CD8-positive, alpha-beta memory T cell (primary cell): ENCODE results near the gene SKAP1. TPM values are rescaled to one million over a fixed set of nuclear protein-coding genes. Genes with fewer than 3 reads are reported as not detected.
"Not testable (repeated sequence)": the region's sequence is repeated elsewhere in the genome, so short reads cannot be mapped to it uniquely, and the experiment has no call there.

Experiments
- CTCF ChIA-PET: fragments of 350-600 bp; sonication (Branson Sonifier 250); formaldehyde crosslinking; loops from one replicate; lab custom pipeline; 2021; ENCODE audit warnings: antibody characterized with exemption; lab: Charles Lee
- POLR2A ChIA-PET: fragments of 350-600 bp; sonication (Branson Sonifier 250); formaldehyde crosslinking; loops from one replicate; lab custom pipeline; 2021; ENCODE audit warnings: antibody characterized with exemption; lab: Charles Lee
- DNase-seq, 5 donors: peaks; one replicate each; pipeline versions ENCODE4 v3.0.0 to v3.0.0-alpha.2; 2020 to 2022; ENCODE audit warnings: mixed read lengths in 1 of 5
- H3K27ac ChIP-seq: one replicate; pipeline ENCODE4 v1.7.0; 2013; ENCODE audit warnings: low read depth, mild to moderate bottlenecking, low read length, moderate library complexity
- H3K27me3 ChIP-seq: 2 replicates; pipeline ENCODE4 v1.7.0; 2013; ENCODE audit warnings: low read length, mild to moderate bottlenecking; ENCODE audit not compliant: insufficient read depth, poor library complexity, severe bottlenecking
- H3K36me3 ChIP-seq: 2 replicates; pipeline ENCODE4 v1.7.0; 2013; ENCODE audit warnings: mild to moderate bottlenecking, low read length, moderate library complexity; ENCODE audit not compliant: insufficient read depth
- H3K4me1 ChIP-seq: 2 replicates; pipeline ENCODE4 v1.7.0; 2013; ENCODE audit warnings: mild to moderate bottlenecking, low read length, moderate library complexity; ENCODE audit not compliant: insufficient read depth
- H3K4me3 ChIP-seq: 2 replicates; pipeline ENCODE4 v1.7.0; 2013; ENCODE audit warnings: mild to moderate bottlenecking, low read length
- H3K9me3 ChIP-seq: 2 replicates; pipeline ENCODE4 v1.7.0; 2013; ENCODE audit warnings: mild to moderate bottlenecking, low read length
- H3K27ac Mint-ChIP-seq, 8 donors: one replicate each; pipeline ENCODE4 v1.8.0; 2020 to 2021; ENCODE audit warnings: mixed read lengths in 8 of 8, mild to moderate bottlenecking in 6 of 8, inconsistent platforms in 3 of 8, moderate library complexity in 3 of 8
- H3K27me3 Mint-ChIP-seq, 2 donors: one replicate each; pipeline ENCODE4 v1.8.0; 2020 to 2021; ENCODE audit warnings: mixed read lengths in 2 of 2, mild to moderate bottlenecking in 1 of 2, moderate library complexity in 1 of 2
- H3K36me3 Mint-ChIP-seq, 3 donors: one replicate each; pipeline ENCODE4 v1.8.0; 2020 to 2021; ENCODE audit warnings: mixed read lengths in 3 of 3, inconsistent platforms in 1 of 3, mild to moderate bottlenecking in 1 of 3
- H3K4me1 Mint-ChIP-seq, 3 donors: one replicate each; pipeline ENCODE4 v1.8.0; 2020 to 2021; ENCODE audit warnings: mixed read lengths in 3 of 3, inconsistent platforms in 1 of 3, mild to moderate bottlenecking in 1 of 3
- H3K4me3 Mint-ChIP-seq, 7 donors: one replicate each; pipeline ENCODE4 v1.8.0; 2020 to 2021; ENCODE audit warnings: mixed read lengths in 7 of 7, mild to moderate bottlenecking in 6 of 7, moderate library complexity in 4 of 7, inconsistent platforms in 2 of 7
- H3K9me3 Mint-ChIP-seq, 5 donors: one replicate each; pipeline ENCODE4 v1.8.0; 2020 to 2022; ENCODE audit warnings: mixed read lengths in 5 of 5, mild to moderate bottlenecking in 3 of 5, moderate library complexity in 2 of 5, inconsistent platforms in 1 of 5
- polyA plus RNA-seq: library from polyadenylated mRNA; unstranded; fragments of 300-500 nt; fragmentation: Illumina TruSeq; gene quantifications from one replicate; pipeline ENCODE4 v1.2.3, GENCODE V29; 2021
- total RNA-seq, 2 experiments: library from RNA; stranded (reverse); gene quantifications; one replicate each; pipeline ENCODE4 v1.2.3, GENCODE V29; 2021

Gene SKAP1
- total and polyA plus RNA-seq, 3 experiments from 2014 or later = 50.5 to 264 (median 56.0) TPM

GRCh38 chr17:48215583-48216139 is 214.4 kb downstream of the SKAP1 start:
- Histone ChIP-seq H3K27ac (no peak overlapping the region), H3K4me3 (no peak overlapping the region), H3K9me3 (no peaks in the 10 kb centered on the region), H3K4me1 (no peaks in the 10 kb centered on the region), H3K36me3 (peaks cover 4% of the 10 kb centered on the region), H3K27me3 (no peaks in the 10 kb centered on the region)
- ChIA-PET POLR2A (no interaction called here), CTCF (interaction anchor here (0.6 to 0.8 kb wide), 2 partner anchors 13 to 270 kb away, joined by 3 read pairs; no protein-coding TSS in a partner anchor)
- H3K9me3 Mint-ChIP-seq = no peaks in the 10 kb centered on the region
- peaks cover 0 to 58% (median 8%) of the 10 kb centered on the region in 3 donors for H3K36me3 Mint-ChIP-seq
- no peak overlapping the region for H3K4me3 Mint-ChIP-seq
- H3K4me1 Mint-ChIP-seq = peaks cover 24 to 60% (median 44%) of the 10 kb centered on the region in 3 donors
- no peaks in the 10 kb centered on the region for H3K27me3 Mint-ChIP-seq
- peak overlapping the region in 5 of 8 donors; percentile 24 to 92 (median 54) for H3K27ac Mint-ChIP-seq
- DNase-seq = no peak

DNA sequence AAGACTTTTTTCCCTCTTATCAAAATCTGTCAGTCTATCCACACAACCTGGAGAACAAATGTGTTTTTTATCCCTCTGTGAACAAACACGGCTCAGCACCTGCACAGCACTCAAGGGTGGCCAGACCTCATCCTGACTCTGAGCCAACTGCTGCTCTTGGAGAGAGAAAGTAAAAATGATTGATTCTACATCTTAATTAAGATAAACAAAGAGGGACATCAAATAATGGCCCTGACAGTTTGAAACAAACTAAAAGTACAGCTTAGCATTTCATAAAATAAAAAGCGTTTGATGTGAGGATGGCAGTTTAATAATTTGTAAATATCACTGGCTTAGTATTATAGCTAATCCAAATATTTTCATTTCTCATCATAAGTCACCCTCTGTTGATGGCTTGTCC is 216.2 kb downstream of the SKAP1 start:
- ChIA-PET CTCF (no interaction called here), POLR2A (interaction anchor here (0.9 kb wide), 1 partner anchor 10 kb away, joined by 4 read pairs; no protein-coding TSS in a partner anchor)
- Mint-ChIP-seq H3K27ac (peak overlapping the region in 2 of 8 donors; percentile 43 to 52), H3K9me3 (no peaks in the 10 kb centered on the region), H3K4me3 (no peak overlapping the region), H3K36me3 (peaks cover 0 to 71% (median 12%) of the 10 kb centered on the region in 3 donors), H3K27me3 (no peaks in the 10 kb centered on the region), H3K4me1 (peaks cover 27 to 63% (median 43%) of the 10 kb centered on the region in 3 donors)
- no peaks in the 10 kb centered on the region for H3K4me1 ChIP-seq
- no peak overlapping the region for H3K27ac ChIP-seq
- no peaks in the 10 kb centered on the region for H3K9me3 ChIP-seq
- no peak for DNase-seq
- no peaks in the 10 kb centered on the region for H3K27me3 ChIP-seq
- no peak overlapping the region for H3K4me3 ChIP-seq
- peaks cover 4% of the 10 kb centered on the region for H3K36me3 ChIP-seq

DNA sequence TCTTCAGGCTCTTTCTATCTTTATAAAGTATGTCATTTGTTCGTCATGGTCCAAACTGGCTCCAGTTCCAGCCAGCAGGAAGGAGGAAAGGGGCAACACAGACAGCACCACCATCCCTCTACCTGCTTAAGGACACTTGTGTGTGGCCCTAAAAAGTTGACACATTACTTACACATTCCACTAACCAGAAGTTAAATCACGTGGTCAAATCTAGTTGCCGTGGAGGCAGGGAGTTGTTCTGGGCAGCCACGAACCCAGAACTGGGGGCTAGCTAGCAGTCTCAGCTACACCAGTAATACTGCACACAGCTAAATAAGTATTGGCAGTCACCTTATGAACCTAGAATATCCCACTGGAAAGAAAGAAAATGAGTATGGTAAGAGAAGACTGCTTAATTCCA is 218.2 kb downstream of the SKAP1 start:
- ChIA-PET CTCF (no interaction called here), POLR2A (no interaction called here)
- Histone ChIP-seq H3K4me1 (no peaks in the 10 kb centered on the region), H3K27me3 (no peaks in the 10 kb centered on the region), H3K36me3 (no peaks in the 10 kb centered on the region), H3K27ac (no peak overlapping the region), H3K4me3 (no peak overlapping the region), H3K9me3 (no peaks in the 10 kb centered on the region)
- no peak for DNase-seq
- Mint-ChIP-seq H3K4me1 (peaks cover 22 to 59% (median 33%) of the 10 kb centered on the region in 3 donors), H3K27me3 (no peaks in the 10 kb centered on the region), H3K4me3 (no peak overlapping the region), H3K27ac (peak overlapping the region in 2 of 8 donors; percentile 2 to 73), H3K9me3 (no peaks in the 10 kb centered on the region), H3K36me3 (peaks cover 0 to 63% (median 10%) of the 10 kb centered on the region in 3 donors)

DNA sequence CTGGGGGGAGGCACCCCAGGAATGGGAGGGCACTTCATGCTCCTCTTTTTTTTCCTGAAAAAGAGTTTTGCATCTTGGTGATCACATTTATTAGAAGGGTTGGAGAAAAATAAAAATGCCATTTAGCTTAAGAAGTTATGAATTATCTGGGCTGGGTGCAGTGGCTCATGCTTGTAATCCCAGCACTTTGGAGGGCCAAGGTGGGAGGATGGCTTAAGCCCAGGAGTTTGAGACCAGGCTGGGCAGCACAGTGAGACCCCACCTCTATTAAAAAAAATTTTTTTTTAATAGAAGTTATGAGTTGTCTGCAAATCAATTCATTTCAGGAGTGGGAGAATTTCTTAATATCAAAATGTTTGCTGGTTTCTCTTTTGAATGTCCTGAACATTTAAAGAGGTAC is 219.0 kb downstream of the SKAP1 start:
- no peak for DNase-seq
- no peaks in the 10 kb centered on the region for H3K9me3 ChIP-seq
- Mint-ChIP-seq H3K27me3 (no peaks in the 10 kb centered on the region), H3K9me3 (no peaks in the 10 kb centered on the region), H3K36me3 (peaks cover 0 to 57% (median 10%) of the 10 kb centered on the region in 3 donors), H3K4me1 (peaks cover 20 to 60% (median 31%) of the 10 kb centered on the region in 3 donors), H3K4me3 (no peak overlapping the region), H3K27ac (peak overlapping the region in 2 of 8 donors; percentile 19 to 54)
- no peaks in the 10 kb centered on the region for H3K36me3 ChIP-seq
- ChIA-PET CTCF (no interaction called here), POLR2A (no interaction called here)
- no peaks in the 10 kb centered on the region for H3K4me1 ChIP-seq
- no peak overlapping the region for H3K27ac ChIP-seq
- no peaks in the 10 kb centered on the region for H3K27me3 ChIP-seq
- no peak overlapping the region for H3K4me3 ChIP-seq

GRCh38 chr17:48209973-48210372 is 220.0 kb downstream of the SKAP1 start:
- Histone ChIP-seq H3K9me3 (no peaks in the 10 kb centered on the region), H3K27ac (no peak overlapping the region), H3K4me1 (no peaks in the 10 kb centered on the region), H3K4me3 (no peak overlapping the region), H3K36me3 (no peaks in the 10 kb centered on the region), H3K27me3 (no peaks in the 10 kb centered on the region)
- CTCF ChIA-PET = no interaction called here
- peaks cover 24 to 60% (median 40%) of the 10 kb centered on the region in 3 donors for H3K4me1 Mint-ChIP-seq
- H3K27me3 Mint-ChIP-seq = no peaks in the 10 kb centered on the region
- DNase-seq = no peak
- H3K36me3 Mint-ChIP-seq = peaks cover 0 to 59% (median 10%) of the 10 kb centered on the region in 3 donors
- H3K27ac Mint-ChIP-seq = peak overlapping the region in 1 of 8 donors; percentile 18
- no peaks in the 10 kb centered on the region for H3K9me3 Mint-ChIP-seq
- no peak overlapping the region for H3K4me3 Mint-ChIP-seq
- POLR2A ChIA-PET = interaction anchor here (0.6 kb wide), 1 partner anchor 788 kb away, joined by 3 read pairs; no protein-coding TSS in a partner anchor

GRCh38 chr17:48207776-48208544 is 222.1 kb downstream of the SKAP1 start:
- H3K27ac ChIP-seq = no peak overlapping the region
- Mint-ChIP-seq H3K27me3 (no peaks in the 10 kb centered on the region), H3K4me1 (peaks cover 26 to 59% (median 45%) of the 10 kb centered on the region in 3 donors), H3K36me3 (peaks cover 0 to 59% (median 7%) of the 10 kb centered on the region in 3 donors), H3K9me3 (no peaks in the 10 kb centered on the region), H3K4me3 (no peak overlapping the region), H3K27ac (no peak overlapping the region)
- H3K27me3 ChIP-seq = no peaks in the 10 kb centered on the region
- DNase-seq = no peak
- no peaks in the 10 kb centered on the region for H3K36me3 ChIP-seq
- H3K4me1 ChIP-seq = no peaks in the 10 kb centered on the region
- ChIA-PET CTCF (interaction anchor here (1.1 kb wide), 1 partner anchor 16 kb away, joined by 3 read pairs; no protein-coding TSS in a partner anchor), POLR2A (no interaction called here)
- H3K9me3 ChIP-seq = no peaks in the 10 kb centered on the region
- no peak overlapping the region for H3K4me3 ChIP-seq

DNA sequence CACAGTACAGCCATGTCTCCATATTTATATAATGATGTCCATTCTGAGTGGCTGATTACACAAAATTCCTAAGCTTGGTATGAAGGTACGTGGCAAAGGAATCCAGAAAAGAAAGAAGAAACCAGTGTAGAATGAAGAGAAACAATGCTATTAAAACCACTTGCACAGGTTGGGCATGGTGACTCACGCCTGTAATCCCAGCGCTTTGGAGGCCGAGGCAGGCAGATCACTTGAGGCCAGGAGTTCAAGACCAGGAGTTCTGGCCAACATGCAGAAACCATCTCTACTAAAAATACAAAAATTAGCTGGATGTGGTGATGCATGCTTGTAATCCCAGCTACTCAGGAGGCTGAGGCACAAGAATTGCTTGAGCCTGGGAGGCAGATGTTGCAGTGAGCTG is 223.0 kb downstream of the SKAP1 start:
- H3K4me1 ChIP-seq, H3K36me3 ChIP-seq, H3K27ac ChIP-seq, H3K27me3 ChIP-seq, H3K9me3 Mint-ChIP-seq, POLR2A ChIA-PET, H3K27me3 Mint-ChIP-seq, DNase-seq, H3K4me3 ChIP-seq, H3K4me3 Mint-ChIP-seq, H3K9me3 ChIP-seq: not testable (repeated sequence)
- CTCF ChIA-PET = interaction anchor here (1.1 kb wide), 2 partner anchors 16 to 55 kb away, joined by 3 read pairs; no protein-coding TSS in a partner anchor
- peak overlapping the region in 1 of 8 donors; percentile 38 for H3K27ac Mint-ChIP-seq
- peaks cover 26 to 62% (median 46%) of the 10 kb centered on the region in 3 donors for H3K4me1 Mint-ChIP-seq
- H3K36me3 Mint-ChIP-seq = peaks cover 0 to 54% (median 4%) of the 10 kb centered on the region in 3 donors

DNA sequence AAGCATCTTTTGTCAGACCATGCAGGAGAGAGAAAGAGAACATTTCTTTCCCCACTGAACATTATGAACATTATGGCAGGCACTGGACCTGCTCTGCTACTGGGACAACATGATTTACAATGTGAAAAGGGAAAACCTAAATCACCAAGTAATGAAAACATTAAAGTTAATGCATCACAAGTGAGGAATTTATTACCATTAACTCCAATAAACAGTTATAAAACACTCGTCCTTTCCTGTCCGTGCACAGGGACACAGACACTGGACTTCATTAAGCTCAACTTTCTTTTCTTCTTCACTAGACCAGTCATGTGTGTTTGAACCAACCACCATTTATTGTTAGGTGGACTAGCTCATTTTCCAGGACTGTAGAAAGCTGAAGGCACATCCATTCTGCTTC is 227.1 kb downstream of the SKAP1 start:
- no peaks in the 10 kb centered on the region for H3K36me3 ChIP-seq
- H3K4me1 Mint-ChIP-seq = peaks cover 23 to 60% (median 44%) of the 10 kb centered on the region in 3 donors
- H3K4me1 ChIP-seq = no peaks in the 10 kb centered on the region
- no peak overlapping the region for H3K4me3 ChIP-seq
- no peaks in the 10 kb centered on the region for H3K27me3 Mint-ChIP-seq
- no peak for DNase-seq
- no peaks in the 10 kb centered on the region for H3K9me3 Mint-ChIP-seq
- H3K9me3 ChIP-seq = no peaks in the 10 kb centered on the region
- ChIA-PET CTCF (no interaction called here), POLR2A (no interaction called here)
- H3K4me3 Mint-ChIP-seq = no peak overlapping the region
- H3K36me3 Mint-ChIP-seq = peaks cover 0 to 44% (median 16%) of the 10 kb centered on the region in 3 donors
- no peaks in the 10 kb centered on the region for H3K27me3 ChIP-seq
- H3K27ac Mint-ChIP-seq = peak overlapping the region in 4 of 8 donors; percentile 0 to 58 (median 20)
- H3K27ac ChIP-seq = no peak overlapping the region
